ES-I3 (cell line): ENCODE results near the gene SNX14.
"Not testable (repeated sequence)": the region's sequence is repeated elsewhere in the genome, so short reads cannot be mapped to it uniquely, and the experiment has no call there.

Source experiments
- H3K36me3 ChIP-seq: 2 replicates; pipeline ENCODE4 v1.6.1; 2013; ENCODE audit warnings: mild to moderate bottlenecking, low read length, control low read depth, moderate library complexity; ENCODE audit not compliant: insufficient read depth
- H3K4me1 ChIP-seq: 2 replicates; pipeline ENCODE4 v1.6.1; 2013; ENCODE audit warnings: mild to moderate bottlenecking, control low read depth, low read length; ENCODE audit not compliant: insufficient read depth
- H3K9ac ChIP-seq: 2 replicates; pipeline ENCODE4 v1.6.1; 2013; ENCODE audit warnings: low read depth, mild to moderate bottlenecking, low read length, moderate library complexity
- H3K9me3 ChIP-seq: 2 replicates; pipeline ENCODE4 v1.6.1; 2013; ENCODE audit warnings: mild to moderate bottlenecking, low read length, moderate library complexity; ENCODE audit not compliant: control insufficient read depth, insufficient read depth

The SNX14 gene

DNA sequence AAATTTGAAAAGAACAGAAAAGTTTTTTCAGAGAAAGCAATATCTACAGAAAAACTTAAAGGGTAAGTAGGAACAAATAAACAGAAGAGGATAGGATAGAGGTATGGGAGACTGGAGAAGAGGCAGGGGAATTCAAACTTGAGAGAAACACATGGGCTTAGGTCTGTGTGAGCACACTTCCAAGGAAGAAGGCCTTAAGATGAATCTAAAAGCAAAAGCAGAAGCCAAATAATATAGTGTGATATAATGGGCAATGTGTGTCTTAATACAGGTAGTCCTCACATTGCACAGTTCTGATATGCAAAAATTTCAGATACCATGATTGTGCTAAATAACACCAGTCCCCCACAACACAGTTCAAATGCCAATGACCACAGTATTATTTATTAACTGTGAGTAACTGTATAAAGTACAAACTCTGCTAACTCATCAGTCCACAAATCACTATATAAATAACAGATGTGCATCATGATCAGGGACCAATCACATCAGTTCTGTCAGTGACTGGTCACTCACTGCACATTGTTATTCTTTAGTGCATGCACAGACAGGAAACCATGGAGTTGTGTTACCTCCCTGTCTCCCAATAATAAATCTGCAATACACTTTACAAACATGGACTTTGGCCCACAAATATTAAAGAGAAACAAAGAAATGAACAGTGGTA is 18.6 kb downstream of the SNX14 start:
- H3K9ac ChIP-seq: no peak overlapping the region
- H3K36me3 ChIP-seq: no peaks in the 10 kb centered on the region
- H3K4me1 ChIP-seq: peaks cover 4% of the 10 kb centered on the region; the same call in 1 of the 2 replicates
- H3K9me3 ChIP-seq: no peaks in the 10 kb centered on the region

DNA sequence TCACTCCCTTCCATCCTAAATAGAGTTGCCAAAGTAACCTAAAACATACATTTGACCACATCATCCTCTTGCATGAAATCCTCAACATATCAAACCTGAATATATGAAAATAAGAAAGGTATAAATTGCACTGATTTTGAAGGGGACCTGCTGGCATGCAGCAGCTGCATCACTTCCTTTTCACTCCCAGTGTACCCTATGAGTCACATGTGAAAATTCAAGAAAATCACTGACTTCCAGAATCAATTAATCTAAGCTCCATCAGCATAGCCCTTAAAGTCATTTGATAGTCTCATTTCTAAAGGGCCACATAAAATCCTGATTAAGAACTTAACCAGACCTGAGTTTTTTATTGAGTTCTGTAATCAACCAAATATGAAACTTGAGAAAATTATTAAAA is 24.3 kb downstream of the SNX14 start:
- H3K9ac ChIP-seq: no peak overlapping the region
- H3K36me3 ChIP-seq: no peaks in the 10 kb centered on the region
- H3K9me3 ChIP-seq: no peaks in the 10 kb centered on the region
- H3K4me1 ChIP-seq: no peaks in the 10 kb centered on the region

DNA sequence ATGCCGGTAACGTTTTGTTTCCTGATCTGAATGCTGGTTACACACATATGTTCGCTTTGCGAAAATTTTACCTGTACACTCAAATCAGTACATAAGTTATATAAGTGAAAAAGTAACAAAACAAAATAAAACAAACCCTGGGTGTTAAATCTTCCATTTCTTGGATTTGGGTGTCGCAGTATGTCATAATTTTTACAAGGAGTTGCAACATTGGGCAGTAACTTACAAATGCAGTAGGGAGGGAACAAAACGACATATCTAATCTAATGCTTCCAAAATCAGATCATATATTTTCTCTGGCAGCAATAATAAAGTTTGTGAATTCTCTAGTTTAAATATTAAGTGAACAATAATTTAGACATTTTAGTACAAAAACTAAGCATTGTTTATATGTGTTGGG is 25.2 kb downstream of the SNX14 start:
- Histone ChIP-seq H3K4me1 (no peaks in the 10 kb centered on the region), H3K36me3 (no peaks in the 10 kb centered on the region), H3K9ac (no peak overlapping the region), H3K9me3 (no peaks in the 10 kb centered on the region)

DNA sequence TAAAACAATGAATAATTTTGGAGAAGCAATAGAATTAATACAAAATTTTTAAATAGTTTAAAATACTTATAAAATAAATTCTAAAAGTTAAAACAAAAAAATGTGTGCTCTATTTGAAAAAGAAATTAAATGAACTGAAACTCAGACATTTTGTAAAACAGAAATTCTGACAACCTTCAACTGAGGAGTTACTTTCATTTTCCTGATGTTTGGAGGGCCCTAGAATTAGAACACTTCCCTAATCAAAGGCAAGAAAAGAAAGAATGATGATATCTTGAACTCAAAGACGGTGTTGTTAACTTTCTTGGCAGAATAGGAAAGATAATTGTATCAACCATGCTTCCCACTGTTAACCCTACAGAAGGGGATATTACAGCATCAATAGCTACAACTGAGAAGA is 27.9 kb downstream of the SNX14 start:
- H3K9ac ChIP-seq: no peak overlapping the region
- H3K4me1 ChIP-seq: no peaks in the 10 kb centered on the region
- no peaks in the 10 kb centered on the region for H3K36me3 ChIP-seq
- no peaks in the 10 kb centered on the region for H3K9me3 ChIP-seq

DNA sequence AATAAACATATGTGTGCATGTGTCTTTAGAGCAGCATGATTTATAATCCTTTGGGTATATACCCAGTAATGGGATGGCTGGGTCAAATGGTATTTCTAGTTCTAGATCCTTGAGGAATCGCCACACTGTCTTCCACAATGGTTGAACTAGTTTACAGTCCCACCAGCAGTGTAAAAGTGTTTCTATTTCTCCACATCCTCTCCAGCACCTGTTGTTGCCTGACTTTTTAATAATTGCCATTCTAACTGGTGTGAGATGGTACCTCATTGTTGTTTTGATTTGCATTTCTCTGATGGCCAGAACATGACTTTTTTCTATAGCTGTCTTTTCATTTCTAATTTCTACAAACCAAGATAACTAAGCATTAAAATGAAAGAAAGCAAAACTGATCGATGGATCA is 29.4 kb downstream of the SNX14 start:
- H3K36me3 ChIP-seq, H3K4me1 ChIP-seq, H3K9ac ChIP-seq, H3K9me3 ChIP-seq: not testable (repeated sequence)

DNA sequence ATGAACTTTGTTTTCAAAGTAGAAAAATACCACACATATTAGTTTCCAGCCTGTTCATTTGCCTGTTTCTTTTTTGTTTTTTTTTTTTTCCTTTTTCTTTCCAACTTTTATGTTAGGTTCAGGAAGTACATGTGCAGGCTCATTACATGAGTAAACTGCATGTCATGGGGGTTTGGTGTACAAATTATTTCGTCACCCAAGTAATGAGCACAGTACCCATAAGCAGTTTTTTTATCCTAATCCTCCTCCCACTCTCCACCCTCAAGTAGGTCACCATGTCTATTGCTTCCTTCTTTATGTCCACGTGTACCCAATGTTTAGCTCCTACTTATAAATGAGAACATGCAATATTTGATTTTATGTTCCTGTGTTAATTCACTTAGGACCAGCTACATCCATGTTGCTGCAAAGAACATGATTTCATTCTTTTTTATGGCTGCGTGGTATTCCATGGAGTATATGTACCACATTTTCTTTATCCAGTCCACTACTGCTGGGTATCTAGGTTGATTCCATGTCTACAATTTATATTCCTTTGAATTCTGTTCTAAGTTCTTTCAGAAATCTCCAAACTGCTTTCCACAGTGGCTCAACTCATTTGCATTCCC is 31.8 kb downstream of the SNX14 start:
- H3K9me3 ChIP-seq: no peaks in the 10 kb centered on the region
- H3K9ac ChIP-seq: no peak overlapping the region
- no peaks in the 10 kb centered on the region for H3K36me3 ChIP-seq
- no peaks in the 10 kb centered on the region for H3K4me1 ChIP-seq

DNA sequence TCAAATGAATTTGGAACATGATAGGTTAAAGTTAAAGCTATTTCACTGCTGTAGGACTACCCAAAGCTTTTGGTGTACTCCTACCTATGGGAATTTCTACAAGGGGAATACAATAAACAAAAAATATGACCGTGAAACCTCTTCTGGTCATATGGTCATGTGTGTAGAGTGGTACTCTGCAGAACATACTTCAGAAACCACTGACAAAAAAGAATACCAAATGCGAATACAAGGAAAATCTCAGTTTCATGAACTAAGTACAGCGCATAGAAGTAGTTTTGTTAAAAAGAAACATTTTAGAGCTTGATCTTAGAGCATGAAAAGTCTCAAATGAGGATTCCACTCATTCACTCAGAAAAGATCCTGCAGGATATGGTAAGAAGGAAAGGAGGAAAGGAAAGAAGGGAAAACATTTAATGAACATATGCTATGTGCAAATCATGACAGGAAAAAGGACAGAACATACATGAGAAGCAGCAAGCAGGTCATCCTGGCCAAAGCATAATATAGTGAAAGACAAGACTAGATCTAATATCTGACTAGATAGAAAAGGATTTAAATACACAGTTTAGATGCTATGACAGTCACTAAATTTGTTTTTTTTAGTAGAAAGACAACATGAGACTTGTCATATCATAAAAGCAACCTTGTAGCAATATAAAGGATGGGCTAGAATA is 36.5 kb downstream of the SNX14 start:
- Histone ChIP-seq H3K9ac (no peak overlapping the region), H3K9me3 (no peaks in the 10 kb centered on the region), H3K4me1 (peaks cover 7% of the 10 kb centered on the region; the same call in 1 of the 2 replicates), H3K36me3 (no peaks in the 10 kb centered on the region)

DNA sequence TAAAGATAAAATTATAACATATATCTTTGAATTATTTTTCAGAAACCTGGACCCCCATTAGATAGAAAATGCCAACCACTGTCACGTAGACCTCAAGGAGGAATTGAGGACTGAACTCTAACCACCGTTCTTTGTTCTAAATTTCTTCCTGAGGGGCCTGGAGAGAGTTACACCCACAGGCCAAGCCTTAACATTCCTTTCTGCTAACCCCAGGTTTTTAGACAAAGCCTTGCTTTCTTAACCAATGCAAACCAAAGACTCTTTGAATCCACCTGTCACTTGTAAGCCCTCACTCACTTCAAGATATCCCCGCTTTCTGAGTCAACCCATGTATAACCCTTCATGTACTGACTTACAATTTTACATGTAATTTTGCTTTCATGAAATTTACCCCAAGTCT is 41.0 kb downstream of the SNX14 start:
- Histone ChIP-seq H3K4me1 (peaks cover 7% of the 10 kb centered on the region; the same call in 1 of the 2 replicates), H3K9ac (no peak overlapping the region), H3K36me3 (no peaks in the 10 kb centered on the region), H3K9me3 (no peaks in the 10 kb centered on the region)

DNA sequence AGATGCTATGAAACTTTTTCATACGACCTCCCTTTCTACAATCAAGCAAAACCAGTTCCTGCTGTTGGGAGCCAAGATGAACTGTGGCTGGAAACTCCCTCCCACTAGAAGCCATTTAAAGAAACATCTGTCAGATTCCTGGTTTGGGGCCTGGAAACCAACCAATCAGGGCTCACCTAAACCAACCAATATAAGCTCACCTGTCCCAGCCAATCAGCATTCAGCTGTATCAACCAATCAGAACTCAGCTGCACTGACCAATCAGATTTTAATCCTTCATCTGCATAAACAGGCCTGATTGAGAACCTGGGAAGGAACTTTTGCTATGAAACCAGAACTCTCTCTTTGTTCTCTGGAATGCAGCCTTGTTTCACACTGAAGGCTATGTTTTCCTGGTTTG is 42.4 kb downstream of the SNX14 start:
- Histone ChIP-seq H3K9me3 (no peaks in the 10 kb centered on the region), H3K36me3 (no peaks in the 10 kb centered on the region), H3K4me1 (peaks cover 7% of the 10 kb centered on the region; the same call in 1 of the 2 replicates), H3K9ac (no peak overlapping the region)

DNA sequence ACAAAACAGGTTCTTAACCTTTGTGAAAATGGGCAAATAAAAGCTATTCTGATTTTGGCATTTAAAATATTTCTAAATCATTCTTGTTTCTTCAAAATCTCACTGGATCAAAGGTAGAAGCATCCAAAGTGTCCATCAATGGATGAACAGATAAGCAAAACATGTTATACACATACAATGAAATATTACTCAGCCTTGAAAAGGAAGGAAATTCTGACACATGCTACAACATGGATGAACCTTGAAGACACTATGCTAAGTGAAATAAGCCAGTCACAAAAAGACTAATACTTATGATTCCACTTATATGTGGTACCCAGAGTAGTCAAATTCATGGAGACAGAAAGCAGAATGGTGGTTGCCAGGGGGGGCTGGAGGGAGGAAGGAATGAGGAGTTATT is 45.9 kb downstream of the SNX14 start:
- H3K36me3 ChIP-seq: no peaks in the 10 kb centered on the region; the same call in 1 of the 2 replicates
- peaks cover 4% of the 10 kb centered on the region; the same call in 1 of the 2 replicates for H3K4me1 ChIP-seq
- no peaks in the 10 kb centered on the region for H3K9me3 ChIP-seq
- H3K9ac ChIP-seq: no peak overlapping the region

DNA sequence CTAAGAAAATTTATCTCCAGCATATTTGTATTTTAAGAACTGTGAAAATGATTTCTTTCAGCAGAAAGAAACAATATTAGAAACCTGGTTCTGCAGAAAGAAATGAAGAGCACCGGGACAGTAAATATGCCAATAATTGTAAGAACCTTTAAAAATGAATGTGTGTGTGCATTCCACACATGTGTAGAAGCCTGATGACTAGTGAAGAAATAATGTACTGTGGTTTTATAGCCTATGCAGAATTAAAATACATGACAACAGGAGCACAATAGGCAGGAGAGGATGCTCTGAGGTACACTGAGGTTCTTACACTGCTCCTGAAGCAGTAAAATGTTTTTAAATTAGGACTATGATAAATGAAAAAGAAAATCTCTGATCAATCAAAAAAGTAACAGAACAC is 48.9 kb downstream of the SNX14 start:
- H3K9ac ChIP-seq: no peak overlapping the region
- no peaks in the 10 kb centered on the region; the same call in 1 of the 2 replicates for H3K36me3 ChIP-seq
- H3K4me1 ChIP-seq: no peaks in the 10 kb centered on the region
- no peaks in the 10 kb centered on the region for H3K9me3 ChIP-seq

DNA sequence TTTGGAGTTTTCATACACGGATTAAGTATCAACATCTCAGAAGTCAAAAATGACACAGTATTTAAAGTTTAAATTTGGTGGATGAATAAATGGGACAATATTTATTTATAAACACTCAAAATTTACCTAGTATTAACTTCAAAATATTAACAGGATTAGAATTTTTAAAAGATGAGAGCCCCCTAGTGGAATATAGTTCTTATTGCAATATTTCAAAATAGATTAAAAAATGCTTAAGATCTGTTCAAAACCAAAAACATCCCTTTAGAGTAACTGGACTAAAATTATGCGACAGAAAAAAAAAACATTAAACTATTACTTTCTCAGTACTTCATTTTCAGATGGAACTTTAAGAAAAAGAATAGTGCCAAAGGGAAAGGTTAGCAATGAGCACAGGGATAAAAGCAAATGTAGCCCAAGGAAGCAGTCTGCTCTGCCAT is 56.6 kb downstream of the SNX14 start:
- H3K36me3 ChIP-seq: 0 out of 2 replicates have a peak, but pooled peaks cover 2% of the 10 kb centered on the region

DNA sequence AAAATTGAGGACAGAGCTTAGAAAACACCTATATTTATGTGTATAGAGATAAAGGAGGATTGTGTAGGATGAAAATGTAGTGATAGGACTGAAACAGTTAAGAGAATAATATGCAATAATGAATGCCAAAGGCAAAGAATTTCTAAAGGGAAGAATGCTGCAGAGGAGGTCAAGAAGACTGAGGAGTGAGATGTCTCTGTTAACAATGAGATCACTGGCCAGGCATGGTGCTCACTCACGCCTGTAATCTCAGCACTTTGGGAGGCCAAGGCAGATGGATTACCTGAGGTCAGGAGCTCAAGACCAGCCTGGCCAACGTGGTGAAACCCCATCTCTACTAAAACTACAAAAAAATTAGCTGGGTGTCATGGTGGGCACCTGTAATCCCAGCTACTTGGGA is 69.4 kb downstream of the SNX14 start:
- H3K36me3 ChIP-seq, H3K9ac ChIP-seq, H3K9me3 ChIP-seq, H3K4me1 ChIP-seq: not testable (repeated sequence)

More for the DNA sequence above, 56.6 kb downstream of the SNX14 start:
- Histone ChIP-seq H3K9ac (no peak overlapping the region), H3K9me3 (no peaks in the 10 kb centered on the region), H3K4me1 (no peaks in the 10 kb centered on the region)

DNA sequence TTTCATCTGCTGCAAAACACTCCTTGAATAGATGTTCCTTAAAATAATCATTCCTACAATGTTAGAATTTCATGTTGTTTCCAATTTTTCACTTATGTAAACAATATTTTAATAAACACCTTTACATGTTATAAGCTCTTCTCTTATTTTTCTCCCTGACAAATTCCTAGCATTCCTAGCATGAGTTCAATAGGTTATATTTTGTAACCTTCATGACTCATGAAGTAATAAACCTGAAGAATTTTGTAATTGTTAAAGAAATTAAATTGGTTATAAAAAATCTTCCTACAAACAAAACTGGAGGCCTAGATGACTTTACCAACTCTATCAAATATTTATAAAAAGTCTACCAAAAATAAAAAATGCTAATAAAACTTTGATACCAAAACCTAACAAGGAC is 77.5 kb downstream of the SNX14 start:
- Histone ChIP-seq H3K4me1 (no peaks in the 10 kb centered on the region), H3K9me3 (no peaks in the 10 kb centered on the region), H3K36me3 (0 out of 2 replicates have a peak, but pooled peaks cover 3% of the 10 kb centered on the region), H3K9ac (no peak overlapping the region)
